Left renal pelvis (tissue), 4 donors: ENCODE measurements around the gene KLHL3. TPM values are rescaled to one million over a fixed set of nuclear protein-coding genes. Genes with fewer than 3 reads are reported as not detected.

Source experiments
- DNase-seq, 4 donors: peaks; one replicate each; pipeline ENCODE4 v3.0.0-alpha.2; 2013; ENCODE audit warnings: low read depth in 4 of 4, low spot score in 3 of 4
- polyA plus RNA-seq, 4 donors: library from polyadenylated mRNA; unstranded; fragments of 120-200 nt; gene quantifications; one replicate each; pipeline ENCODE4 v1.2.1, GENCODE V29; 2013; ENCODE audit not compliant: insufficient read length in 4 of 4

KLHL3 gene
- polyA plus RNA-seq, 4 donors = 9.0 to 24.0 (median 15.6) TPM

DNA sequence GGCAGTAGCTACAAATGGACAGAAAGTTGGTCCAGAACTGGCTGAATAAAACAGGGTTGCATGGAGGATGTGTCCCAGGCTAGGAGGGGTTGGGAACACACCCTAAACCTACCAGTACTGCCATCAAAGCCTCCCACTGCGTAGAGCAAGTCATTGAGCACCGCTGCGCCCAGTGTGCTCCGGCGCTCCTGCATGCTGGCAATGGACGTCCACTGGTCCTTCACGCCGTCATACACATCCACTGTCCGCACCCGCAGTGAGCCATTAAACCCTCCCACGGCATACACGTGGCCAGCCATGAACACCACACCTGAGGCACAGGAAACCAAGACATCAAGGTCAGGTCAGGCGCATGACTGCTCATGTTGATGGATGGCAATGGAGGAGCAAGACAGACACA is 97.0 kb downstream of the KLHL3 start:
- no peak for DNase-seq

DNA sequence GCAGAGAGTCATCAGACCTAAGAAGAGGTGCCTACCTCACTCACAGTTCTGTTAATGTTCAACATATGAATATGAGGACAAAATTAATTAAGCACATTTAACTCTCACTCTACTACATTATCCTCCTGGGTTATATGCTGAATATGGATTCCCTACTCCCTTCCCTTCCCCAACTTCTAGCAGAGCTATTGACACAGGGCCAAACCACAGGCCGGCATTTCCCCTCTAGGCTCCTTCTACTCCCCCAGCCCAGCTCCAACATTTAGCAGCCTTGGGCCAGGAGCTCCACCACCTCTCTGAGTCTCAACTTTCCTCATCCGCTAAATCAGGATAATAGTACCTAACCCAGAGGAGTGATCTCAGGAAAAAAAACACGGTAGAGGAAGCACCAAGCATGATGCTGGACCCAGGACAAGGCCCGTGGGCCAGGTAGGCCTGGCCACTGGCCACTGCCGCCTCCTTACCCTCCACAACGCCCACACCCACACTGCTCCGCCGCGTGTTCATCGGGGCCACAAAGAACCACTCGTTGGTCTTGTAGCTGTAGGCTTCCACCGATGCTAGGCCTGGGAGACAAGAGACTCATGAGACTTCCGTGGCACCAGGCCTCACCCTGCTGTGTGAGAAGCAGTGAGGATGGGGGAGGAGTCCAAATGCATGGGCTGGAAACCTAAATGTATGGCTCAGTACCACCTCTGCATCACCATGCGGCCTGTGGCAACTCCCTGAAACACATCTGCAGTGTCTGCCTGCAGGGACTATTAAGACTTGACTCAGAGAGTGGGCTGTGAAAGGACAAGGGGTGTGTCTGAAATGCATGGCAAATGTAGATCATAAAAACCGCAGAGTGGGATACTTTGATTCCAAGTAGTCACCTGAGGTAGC is 98.8 kb downstream of the KLHL3 start:
- no peak for DNase-seq

DNA sequence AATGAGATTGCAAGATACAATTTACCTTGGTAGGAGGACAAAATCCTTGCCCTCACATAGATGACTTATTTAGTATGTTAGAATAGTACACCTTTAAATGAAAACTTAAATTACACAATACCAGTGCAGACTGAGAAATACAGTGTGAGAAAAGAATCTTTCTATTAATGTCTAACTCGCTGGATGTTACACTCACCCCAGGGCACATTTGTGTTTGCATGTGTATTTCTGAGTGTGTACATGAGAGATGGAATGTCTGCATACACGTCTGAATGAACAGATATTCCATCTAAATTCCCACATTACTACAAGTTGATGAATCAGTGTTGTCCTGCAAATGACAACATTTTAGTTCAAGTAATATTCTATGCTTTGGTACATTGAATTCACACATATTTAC is 99.8 kb downstream of the KLHL3 start:
- DNase-seq = no peak

DNA sequence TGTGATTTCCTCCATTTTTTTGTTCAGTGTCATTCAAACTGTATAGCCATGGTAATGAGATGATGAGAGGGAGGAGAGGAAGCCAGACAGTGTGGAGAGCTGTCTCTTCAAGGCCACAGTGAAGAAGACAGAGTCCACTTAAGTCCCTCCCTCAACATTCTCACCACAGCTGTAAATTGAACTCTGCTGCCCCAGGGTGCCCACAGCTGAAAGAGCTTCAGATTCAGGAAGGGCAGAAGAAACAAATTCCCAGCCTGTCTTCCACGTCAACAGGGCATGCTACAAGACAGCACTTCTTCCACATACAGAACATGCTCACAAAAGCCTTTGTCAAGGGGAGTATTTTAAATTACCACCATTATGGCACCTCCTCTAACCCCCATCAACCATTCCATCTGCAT is 100.4 kb downstream of the KLHL3 start:
- DNase-seq = no peak

DNA sequence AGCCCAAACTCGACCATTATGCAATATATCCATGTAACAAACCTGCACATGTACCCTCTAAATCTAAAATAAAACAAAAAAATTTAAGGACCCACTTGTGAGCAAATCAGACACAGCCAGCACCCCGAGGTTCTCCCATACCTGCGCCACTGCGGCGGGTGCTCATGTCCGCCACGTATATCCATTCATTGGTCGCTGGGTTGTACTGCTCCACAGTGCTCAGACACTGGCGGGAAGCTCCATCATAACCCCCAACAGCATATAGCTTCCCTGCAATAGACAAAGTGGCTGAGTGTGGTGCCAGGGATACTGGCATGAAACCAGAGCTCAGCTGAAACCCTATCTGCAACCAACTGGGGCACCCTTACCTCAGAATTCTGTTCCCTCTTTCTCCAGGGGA is 102.0 kb downstream of the KLHL3 start:
- DNase-seq = no peak

DNA sequence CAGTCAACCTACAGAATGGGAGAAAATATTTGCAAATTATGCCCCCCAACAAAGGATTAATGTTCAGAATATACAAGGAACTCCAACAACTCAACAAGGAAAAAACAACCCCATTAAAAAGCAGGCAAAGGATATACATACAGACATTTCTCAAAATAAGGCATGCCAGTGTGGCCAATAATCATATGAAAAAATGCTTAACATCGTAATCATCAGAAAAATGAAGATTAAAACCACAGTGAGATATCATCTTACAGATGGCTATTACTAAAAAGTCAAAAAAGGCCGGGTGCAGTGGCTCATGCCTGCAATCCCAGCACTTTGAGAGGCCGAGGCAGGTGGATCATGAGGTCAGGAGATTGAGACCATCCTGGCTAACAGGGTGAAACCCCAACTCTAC is 103.2 kb downstream of the KLHL3 start:
- no peak for DNase-seq

DNA sequence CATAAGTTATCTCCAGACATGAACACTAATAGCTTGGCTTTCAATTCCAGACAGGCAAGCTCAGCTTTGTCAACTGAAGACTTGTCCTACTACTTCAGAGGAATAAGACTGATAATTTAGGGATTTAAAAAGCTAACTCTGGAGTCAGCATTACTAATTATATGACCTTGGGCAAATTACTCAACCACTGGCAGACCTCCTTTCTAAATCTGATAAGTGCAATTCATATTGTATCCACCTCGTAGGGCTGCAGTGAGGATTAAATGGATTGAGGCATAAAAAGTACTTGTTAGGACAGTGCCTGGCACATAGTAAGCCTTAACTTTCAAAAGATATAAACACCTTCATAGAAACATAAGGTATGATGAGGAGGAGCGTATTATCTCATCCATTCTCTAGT is 104.4 kb downstream of the KLHL3 start:
- no peak for DNase-seq

DNA sequence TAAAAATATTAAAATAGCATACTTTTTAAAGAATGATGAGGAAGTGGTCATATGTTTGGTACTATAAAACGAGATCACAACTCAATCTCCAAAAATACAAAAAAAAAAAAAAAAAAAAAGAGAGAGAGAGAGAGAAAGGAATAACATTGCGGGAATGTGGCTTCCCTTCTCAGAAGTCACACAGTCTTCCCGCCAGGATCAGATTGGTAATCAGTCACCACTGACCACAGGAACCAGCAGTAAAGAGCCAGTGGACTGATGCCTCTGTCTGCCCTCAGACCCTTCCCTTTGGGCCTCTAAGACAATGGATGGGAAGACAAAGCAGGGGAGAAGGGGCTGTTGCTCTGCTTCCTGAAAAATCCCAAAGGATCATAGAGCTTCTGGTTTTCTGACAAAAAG is 104.9 kb downstream of the KLHL3 start:
- no peak for DNase-seq

DNA sequence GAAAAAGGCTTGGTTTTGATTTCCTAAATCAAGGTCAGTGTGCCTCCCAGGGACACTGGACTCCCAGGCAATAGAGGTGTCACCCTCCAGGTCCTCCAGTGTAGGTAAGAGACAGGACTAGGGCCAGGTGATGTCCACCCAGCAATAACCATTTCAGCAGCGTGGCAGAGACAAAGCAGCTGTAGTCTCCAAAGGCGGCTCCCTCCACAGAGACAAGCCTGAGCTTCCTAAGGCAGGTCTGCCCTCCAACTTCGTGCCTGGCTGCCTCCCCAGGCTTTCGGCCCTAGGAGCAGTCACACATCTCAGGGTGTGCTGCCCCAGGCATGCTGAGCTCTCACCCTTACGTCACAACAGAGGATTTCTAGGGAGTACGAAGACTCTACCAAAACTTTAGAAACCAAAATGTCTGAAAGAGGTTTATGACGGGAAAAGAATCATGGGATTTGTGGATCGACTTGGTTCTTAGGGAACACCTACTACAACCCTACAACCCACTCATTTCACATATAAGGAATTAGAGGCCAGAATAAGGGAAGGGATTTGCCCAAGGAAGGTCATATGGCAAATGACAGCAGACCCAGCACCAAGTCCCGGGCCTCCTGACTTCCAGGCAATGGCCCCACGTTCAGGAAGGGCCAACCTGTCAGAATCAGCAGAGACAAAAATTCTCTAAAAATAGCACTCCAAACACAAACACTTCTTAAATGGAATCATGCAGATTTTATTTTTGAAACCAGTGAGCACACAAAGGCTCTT is 105.5 kb downstream of the KLHL3 start:
- no peak for DNase-seq

DNA sequence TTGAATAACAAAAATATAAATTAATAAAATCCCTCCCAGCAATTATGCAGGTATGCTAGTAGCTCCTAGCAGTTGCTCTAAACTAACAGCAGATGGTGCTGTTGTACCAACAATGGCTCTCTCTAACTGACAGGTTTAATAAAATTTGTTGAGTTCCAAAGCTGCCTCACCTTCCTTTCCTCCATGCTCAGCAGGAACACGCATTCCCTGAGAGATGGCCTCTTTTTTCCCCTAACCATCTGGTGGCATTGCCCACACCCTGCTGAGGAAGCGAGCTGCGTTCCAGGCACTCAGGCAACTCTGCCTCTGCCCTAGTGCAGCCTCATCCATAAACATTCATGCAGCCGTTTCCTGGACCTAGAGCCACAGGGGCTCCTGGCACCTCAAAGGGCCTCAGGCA is 106.2 kb downstream of the KLHL3 start:
- peak in 3 of 4 donors; percentile 20 to 42 (median 28) for DNase-seq

DNA sequence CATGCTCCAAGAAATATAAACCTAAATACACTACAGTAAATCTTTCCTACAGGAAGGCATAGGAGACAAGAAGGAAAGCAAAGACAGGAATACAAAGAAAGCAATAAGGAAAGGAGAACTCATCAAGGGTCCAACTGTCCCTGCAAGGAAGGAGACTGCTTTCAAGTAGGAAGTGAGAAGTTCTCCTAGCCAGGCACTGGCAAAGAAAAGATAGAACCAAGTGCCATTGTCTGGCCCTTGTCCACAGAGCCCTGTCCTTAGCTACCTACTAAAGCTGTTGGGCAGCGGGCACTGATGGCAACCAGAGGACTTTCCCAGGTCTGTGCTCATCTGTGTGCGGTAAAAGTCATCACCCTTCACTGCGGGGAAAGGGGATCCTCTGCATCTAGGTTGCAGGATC is 108.2 kb downstream of the KLHL3 start:
- no peak for DNase-seq

DNA sequence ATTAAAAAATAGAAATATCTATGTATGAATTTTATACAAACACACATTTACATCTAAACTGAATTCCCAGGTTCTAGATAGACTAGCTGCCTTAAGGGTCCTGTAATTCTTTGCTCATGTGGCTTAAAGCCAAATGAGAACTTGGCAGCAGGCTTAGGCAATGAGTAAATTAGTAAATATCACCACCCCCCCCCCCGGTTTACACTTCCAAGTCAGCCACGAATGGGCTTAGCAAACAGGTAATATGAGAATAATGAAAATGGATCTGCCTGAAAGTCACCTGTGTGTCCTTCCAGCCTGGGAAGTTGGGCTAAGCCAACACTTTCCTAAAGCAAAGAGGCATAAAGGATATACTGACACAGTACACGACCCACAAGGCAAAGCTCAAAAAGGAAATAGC is 108.6 kb downstream of the KLHL3 start:
- no peak for DNase-seq

DNA sequence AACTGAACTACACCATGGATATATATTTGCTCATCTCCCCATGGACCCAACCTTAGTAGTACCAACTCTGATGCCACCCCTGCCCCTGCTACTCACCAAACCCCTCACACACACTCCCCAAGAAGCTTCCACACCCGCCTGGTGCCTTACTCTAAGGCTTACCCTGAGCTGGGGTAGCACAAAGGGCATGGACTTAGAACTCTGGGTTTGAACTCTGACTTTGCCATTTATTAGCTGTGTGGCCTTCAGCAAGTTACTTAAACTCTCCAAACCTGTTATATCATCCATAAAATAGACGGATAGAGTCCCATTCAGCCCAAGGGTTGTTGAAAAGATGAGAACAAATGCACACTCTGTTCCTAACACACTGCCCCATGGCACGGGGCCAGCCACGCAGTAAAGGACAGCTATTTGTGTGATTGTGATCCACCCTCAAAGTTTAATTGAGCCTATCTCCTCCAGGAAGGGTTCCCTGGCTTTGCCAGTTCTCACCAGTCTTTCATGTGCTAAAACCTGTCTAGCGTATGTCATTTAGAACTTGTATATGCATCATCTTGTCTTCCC is 111.0 kb downstream of the KLHL3 start:
- DNase-seq = no peak

DNA sequence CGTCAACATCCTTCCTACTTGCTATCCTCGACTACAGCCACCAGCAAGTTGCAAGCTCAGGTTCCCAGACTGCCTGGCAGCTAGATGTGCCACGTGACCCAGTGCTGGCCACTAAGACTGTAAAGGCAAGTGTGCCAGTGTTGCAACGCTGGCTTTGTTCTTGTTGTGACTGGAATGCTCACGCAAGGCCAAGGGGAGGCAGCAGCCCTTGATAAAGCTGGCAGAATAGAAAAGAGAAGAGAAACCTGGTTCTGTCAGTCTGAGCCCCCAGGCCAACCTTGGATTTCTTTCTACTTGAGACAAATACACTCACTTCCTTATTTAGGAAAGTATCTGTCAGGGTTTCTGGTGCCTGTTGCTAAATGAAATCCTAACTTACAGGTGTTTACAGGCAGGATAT is 113.0 kb downstream of the KLHL3 start:
- DNase-seq = no peak

DNA sequence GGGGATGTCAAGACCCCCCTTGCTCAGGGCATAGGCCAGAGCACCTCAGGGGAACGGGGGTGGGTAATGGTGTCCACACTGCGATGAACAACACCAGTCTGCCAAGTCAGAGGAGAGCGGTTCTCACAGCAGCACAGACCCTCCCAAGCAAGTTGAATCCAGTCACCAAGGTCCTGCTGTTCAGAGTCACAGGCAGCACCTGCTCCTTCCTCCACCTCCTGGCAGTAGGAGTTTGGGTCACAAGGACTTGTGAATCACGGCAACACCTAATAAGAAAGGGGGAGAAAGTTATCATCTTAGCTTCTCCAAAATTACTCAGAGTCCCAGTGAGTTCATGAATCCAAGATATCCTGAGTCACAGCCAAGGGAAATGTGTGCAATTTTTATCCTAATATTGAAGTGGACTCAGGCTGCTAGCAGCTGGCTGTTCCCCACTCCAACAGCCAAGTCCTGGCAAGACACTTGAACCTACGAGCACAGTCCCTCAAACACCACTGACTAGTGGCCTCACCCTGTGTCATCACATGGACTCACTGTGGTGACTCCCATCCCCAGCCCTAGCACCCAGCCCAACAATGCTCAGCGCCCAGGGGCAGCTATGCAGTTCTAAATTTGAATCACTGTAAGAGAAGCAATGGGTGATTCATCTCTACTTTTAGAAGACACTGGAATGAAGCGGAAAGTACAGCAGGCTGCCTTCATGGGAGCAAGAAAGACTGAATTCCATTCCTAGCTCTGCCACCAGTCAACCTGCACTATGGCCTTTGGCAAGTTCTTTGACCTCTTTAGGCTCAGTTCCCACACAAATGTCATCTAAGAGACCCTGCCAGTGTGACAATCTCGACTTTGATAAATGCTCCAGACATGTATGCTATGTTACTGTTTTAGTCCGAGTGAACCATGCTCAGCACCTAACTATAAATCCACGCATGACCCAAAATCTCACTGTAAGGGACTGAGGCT is 113.7 kb downstream of the KLHL3 start:
- DNase-seq = no peak

DNA sequence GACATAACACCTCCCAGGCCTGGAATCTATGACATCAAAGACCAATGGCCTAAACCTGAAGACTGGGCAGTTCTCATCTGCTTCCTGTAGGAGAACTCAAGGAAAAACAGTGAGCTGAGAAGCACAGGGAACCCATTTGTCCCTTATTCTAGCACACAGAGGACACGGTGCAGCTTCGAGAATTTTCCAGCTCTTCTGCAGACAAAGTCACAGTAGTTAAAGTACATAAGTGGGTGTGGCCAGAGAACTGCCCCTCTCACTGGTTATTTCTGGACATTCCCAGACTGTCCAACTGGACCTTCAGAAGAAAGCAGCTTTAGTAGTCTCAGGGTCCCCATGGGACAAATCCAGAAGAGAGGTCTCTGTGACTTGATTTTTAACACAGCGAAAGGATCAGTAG is 114.6 kb downstream of the KLHL3 start:
- no peak for DNase-seq

DNA sequence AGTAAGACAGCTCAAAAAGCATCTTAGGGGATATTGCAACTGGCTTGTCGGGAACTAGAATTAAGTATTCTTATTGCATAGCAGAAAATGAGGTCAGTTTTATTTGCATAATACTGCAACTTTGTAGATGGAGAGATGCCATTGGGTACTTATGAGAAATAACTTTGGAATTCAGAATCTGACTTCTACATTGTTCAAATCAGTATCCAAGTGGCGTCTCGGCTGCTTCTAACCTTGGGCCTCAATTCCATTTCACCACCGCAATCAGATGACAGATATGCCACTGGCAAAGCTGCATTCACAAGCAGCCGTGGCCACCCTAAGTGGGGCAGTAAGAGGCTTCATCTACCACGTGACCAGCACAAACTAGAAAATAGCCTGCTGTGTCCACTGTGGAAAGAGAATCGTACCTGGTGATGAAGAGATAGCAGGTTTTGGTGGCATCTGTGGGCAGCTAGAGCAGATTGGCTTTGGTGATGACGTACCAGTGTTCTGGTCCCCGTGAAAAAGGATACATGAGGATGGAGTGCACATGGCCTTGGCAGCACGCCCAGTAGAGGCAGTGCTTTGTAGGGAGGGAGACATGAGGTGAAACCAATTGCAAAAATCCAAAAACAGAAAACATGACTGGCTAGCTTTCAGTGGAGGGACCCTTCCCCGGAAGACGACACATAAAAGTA is 116.6 kb downstream of the KLHL3 start:
- DNase-seq = no peak

DNA sequence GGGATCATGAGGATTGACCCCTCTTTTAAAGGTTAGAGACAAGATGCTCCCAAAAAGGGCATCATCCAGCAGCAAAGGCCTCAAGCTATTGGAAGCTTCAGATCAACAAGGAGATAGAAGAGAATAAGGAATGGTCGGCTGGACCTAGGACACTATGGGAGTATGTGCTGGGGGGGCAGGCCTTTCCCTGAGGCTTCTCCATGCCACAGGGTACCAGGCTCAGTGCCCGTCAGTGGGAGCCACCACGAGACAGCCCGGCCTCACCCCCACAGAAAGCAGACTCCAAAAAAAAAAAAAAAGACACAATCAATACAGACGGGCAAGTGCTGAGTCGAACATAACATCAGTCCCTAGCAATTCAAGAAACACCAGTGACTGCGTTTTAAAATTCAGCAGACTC is 117.4 kb downstream of the KLHL3 start:
- DNase-seq = no peak

DNA sequence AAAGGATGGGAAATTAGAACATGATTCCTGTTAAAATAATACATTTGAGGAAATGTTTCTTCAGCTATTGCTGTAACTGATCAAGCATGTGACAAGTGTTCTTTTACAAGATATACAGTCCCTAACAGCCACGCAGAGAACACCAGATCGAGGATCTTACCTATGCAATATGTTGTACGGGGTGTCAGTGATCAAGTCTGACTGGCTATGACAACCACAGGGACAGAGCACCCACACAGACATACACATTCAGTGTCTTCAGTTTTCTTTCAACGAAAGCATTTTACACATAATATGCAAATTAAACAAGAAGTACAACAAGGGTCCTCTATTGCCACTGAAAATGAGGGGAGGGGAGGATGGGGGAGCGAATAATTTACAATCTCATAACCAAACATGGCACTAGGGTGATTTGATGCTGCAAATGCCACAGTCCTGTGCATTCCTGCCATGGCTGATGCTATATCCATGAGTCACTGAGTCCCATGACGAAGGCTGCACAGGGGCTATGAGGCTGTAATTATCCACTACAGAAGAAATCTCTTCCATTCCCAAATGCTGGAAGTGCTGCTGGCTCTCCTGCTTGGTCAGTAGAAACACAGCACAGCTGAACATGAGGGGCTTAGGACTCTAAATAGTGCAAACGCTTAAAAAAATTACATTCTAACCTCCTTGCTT is 118.2 kb downstream of the KLHL3 start:
- DNase-seq = no peak
